Activated CD4-positive, alpha-beta T cell treated with anti-CD3 and anti-CD28 coated beads, Interleukin-2, amount 10 ng/mL, durations not matched to agents 7 days and 5 days (primary cell): Measurements from ENCODE around the gene PDLIM5. TPM values are rescaled to one million over a fixed set of nuclear protein-coding genes. Genes with fewer than 3 reads are reported as not detected.

Experiments used
- CTCF ChIA-PET: fragments of 350-600 bp; sonication (Branson Sonifier 250); formaldehyde crosslinking; loops from one replicate; lab custom pipeline; 2021; ENCODE audit warnings: antibody characterized with exemption; lab: Charles Lee
- POLR2A ChIA-PET: fragments of 350-600 bp; sonication (Branson Sonifier 250); formaldehyde crosslinking; loops from one replicate; lab custom pipeline; 2021; ENCODE audit warnings: antibody characterized with exemption; lab: Charles Lee
- DNase-seq: peaks from one replicate; pipeline ENCODE4 v3.0.0-alpha.2; 2020
- H3K27ac Mint-ChIP-seq: one replicate; pipeline ENCODE4 v1.8.0; 2021; ENCODE audit warnings: mild to moderate bottlenecking, moderate library complexity, mixed read lengths
- H3K27me3 Mint-ChIP-seq: one replicate; pipeline ENCODE4 v1.8.0; 2021; ENCODE audit warnings: mixed read lengths
- H3K36me3 Mint-ChIP-seq: one replicate; pipeline ENCODE4 v1.8.0; 2021; ENCODE audit warnings: low read depth, mixed read lengths
- H3K4me1 Mint-ChIP-seq: one replicate; pipeline ENCODE4 v1.8.0; 2021; ENCODE audit warnings: mixed read lengths
- H3K4me3 Mint-ChIP-seq: one replicate; pipeline ENCODE4 v1.8.0; 2021; ENCODE audit warnings: mild to moderate bottlenecking, moderate library complexity, mixed read lengths
- H3K9me3 Mint-ChIP-seq: one replicate; pipeline ENCODE4 v1.8.0; 2021; ENCODE audit warnings: mixed read lengths
- total RNA-seq, 2 experiments: library from RNA; stranded (reverse); gene quantifications; one replicate each; pipeline ENCODE4 v1.2.3, GENCODE V29; 2021

The PDLIM5 gene
- total RNA-seq, 2 experiments from 2014 or later = 23.2 to 26.7 TPM

DNA sequence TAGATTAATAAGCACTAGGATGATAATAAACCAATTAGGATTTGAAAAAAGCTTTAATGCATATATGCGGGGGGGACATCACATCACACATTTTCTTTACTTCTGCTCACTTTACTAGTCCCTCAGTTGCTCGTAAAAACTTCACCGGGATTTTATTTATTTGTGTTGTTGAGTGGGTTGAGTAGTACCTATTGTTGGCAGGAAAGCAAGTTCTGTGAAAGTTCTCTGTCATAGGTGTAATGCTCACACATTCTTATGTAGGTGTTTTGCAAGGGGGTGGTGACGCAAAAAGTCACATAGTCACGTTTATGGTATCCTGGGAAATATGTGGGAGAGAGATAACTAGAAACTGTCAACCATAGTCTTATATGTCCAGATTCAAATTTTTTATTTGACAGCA lies 65.3 kb downstream of the PDLIM5 start:
- ChIA-PET POLR2A (no interaction called here), CTCF (no interaction called here)
- Mint-ChIP-seq H3K9me3 (no peaks in the 10 kb centered on the region), H3K27me3 (no peaks in the 10 kb centered on the region), H3K36me3 (no peaks in the 10 kb centered on the region), H3K4me1 (peaks cover 6% of the 10 kb centered on the region), H3K4me3 (no peak overlapping the region), H3K27ac (no peak overlapping the region)
- no peak for DNase-seq

DNA sequence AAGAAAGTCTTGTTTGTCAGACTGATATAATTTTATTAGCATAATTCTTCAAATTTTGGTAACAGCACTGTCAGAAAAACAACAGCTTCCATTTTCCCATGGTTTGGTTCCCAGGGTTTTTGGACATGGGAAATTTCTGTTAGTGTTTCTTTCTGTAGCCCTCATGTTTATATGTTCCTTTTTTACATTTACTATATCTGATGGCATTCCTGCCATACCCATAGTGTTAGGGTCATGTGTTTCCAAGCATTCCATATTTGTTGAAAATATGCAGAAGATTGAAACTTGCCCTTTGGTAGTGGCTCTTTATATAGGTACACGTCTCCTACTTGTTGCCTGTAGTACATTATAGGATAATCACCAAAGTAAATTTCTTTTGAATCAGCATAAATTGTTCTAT lies 65.8 kb downstream of the PDLIM5 start:
- H3K9me3 Mint-ChIP-seq = no peaks in the 10 kb centered on the region
- no peaks in the 10 kb centered on the region for H3K36me3 Mint-ChIP-seq
- peaks cover 6% of the 10 kb centered on the region for H3K4me1 Mint-ChIP-seq
- DNase-seq = no peak
- no peak overlapping the region for H3K27ac Mint-ChIP-seq
- CTCF ChIA-PET = no interaction called here
- POLR2A ChIA-PET = interaction anchor here (0.9 kb wide), 1 partner anchor 627 kb away, joined by 5 read pairs; no protein-coding TSS in a partner anchor
- no peak overlapping the region for H3K4me3 Mint-ChIP-seq
- no peaks in the 10 kb centered on the region for H3K27me3 Mint-ChIP-seq

DNA sequence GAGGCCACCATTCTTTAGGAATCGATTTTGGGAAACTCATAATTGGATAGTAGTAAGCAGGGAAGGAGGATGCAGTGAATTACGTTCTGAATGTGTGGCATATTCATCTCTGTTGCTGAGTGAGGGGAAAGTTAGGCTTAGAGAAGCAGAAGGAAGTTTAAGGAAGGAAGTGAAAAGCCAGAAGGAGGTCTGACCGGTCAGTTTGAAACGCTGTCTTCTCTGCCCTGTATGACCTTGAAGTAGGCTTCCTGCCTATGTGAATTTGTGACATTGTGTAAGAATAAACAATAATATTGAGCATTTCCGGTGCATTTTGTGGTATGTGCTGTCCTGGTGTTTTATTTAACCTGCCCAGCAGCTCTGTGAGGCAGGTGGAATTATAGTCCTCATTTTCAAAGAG lies 67.3 kb downstream of the PDLIM5 start:
- Mint-ChIP-seq H3K9me3 (no peaks in the 10 kb centered on the region), H3K27me3 (no peaks in the 10 kb centered on the region), H3K27ac (no peak overlapping the region), H3K4me3 (no peak overlapping the region), H3K4me1 (peaks cover 6% of the 10 kb centered on the region), H3K36me3 (no peaks in the 10 kb centered on the region)
- POLR2A ChIA-PET = no interaction called here
- no peak for DNase-seq
- CTCF ChIA-PET = no interaction called here

DNA sequence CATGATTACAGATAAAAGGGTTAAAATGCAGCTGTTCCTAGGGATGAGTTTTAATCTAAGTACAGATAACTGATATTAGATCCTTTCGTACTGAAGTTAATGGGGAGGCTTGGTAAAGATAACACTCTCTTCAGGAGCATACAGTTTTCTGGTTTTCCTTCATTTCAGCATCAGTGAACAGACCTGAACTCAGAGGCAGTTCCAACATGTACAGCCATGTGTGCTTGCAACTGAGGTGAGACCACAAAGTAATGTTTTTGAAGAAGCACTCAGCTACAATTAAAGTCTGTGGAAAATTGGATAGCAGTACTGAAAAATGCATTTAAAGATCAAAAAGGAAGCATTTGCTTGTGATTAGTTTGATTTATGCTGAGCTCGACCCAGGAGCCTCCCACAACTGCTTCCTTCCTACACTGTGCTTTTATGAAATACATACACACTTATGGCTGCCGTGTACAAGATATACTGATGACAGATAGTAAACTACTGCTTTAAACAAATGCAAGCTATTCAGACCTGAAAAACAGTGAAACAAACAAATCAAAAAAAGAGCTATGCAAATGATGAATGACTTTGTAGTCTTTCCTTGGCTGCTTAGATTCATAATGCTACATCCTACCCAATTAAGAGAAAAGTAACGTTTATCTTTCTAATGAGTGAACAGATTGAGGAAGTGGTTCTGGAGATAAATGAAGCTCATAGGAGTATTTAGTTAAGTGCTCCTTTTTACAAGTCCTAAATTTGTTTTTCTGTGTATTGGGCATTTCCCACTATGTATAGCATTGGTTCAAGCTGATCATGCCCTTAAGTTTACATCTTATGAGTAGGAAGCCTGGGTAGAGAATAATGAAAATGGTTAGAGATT lies 68.4 kb downstream of the PDLIM5 start:
- H3K27me3 Mint-ChIP-seq = no peaks in the 10 kb centered on the region
- no peak overlapping the region for H3K27ac Mint-ChIP-seq
- no peaks in the 10 kb centered on the region for H3K9me3 Mint-ChIP-seq
- no peaks in the 10 kb centered on the region for H3K36me3 Mint-ChIP-seq
- CTCF ChIA-PET = interaction anchor here (0.5 kb wide), 1 partner anchor 11 kb away, joined by 3 read pairs; no protein-coding TSS in a partner anchor
- peaks cover 6% of the 10 kb centered on the region for H3K4me1 Mint-ChIP-seq
- POLR2A ChIA-PET = no interaction called here
- H3K4me3 Mint-ChIP-seq = no peak overlapping the region
- DNase-seq = no peak

DNA sequence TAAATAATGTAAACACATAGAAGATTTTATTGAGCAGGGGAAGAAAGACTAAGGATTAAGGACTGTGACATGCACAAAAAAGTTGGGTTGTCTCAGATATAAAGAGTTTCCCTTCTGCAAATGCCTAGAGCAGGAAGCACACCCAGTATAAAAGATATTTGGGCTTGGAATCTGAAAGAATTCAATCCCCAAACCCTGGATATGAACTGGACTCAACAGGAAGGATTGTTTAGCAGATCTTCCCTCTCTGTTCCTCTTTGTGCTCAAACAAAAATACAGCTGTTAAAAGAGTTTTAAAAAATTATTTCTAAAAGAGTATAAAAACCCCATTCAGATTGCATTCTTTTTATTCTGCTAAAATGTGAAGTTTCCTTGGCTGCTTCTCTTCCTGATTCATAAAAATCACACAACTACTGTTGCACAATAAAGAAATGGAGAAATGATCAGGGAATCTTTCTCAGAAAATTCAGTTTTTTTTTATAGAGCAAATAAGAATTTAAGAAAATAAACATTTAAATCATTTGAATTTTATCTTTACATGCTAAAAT lies 71.4 kb downstream of the PDLIM5 start:
- ChIA-PET CTCF (no interaction called here), POLR2A (no interaction called here)
- H3K27ac Mint-ChIP-seq = no peak overlapping the region
- DNase-seq = no peak
- H3K36me3 Mint-ChIP-seq = no peaks in the 10 kb centered on the region
- H3K9me3 Mint-ChIP-seq = no peaks in the 10 kb centered on the region
- H3K27me3 Mint-ChIP-seq = no peaks in the 10 kb centered on the region
- peaks cover 6% of the 10 kb centered on the region for H3K4me1 Mint-ChIP-seq
- H3K4me3 Mint-ChIP-seq = no peak overlapping the region

DNA sequence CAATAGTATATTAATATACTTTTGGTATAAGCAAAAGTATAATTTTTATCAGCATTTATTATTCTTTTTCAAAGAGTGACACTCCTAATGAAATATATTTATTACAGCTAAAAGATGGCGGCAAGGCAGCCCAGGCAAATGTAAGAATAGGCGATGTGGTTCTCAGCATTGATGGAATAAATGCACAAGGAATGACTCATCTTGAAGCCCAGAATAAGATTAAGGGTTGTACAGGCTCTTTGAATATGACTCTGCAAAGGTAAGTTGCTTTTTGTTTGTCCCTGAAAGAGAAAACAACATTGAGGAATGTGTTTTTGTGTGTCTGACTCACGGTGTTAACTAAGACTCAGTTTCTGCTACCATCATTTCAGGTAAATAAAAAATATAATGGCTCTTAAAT lies 71.9 kb downstream of the PDLIM5 start:
- Mint-ChIP-seq H3K36me3 (no peaks in the 10 kb centered on the region), H3K9me3 (no peaks in the 10 kb centered on the region), H3K4me1 (peaks cover 6% of the 10 kb centered on the region), H3K4me3 (no peak overlapping the region), H3K27ac (no peak overlapping the region), H3K27me3 (no peaks in the 10 kb centered on the region)
- POLR2A ChIA-PET = no interaction called here
- no peak for DNase-seq
- CTCF ChIA-PET = no interaction called here

DNA sequence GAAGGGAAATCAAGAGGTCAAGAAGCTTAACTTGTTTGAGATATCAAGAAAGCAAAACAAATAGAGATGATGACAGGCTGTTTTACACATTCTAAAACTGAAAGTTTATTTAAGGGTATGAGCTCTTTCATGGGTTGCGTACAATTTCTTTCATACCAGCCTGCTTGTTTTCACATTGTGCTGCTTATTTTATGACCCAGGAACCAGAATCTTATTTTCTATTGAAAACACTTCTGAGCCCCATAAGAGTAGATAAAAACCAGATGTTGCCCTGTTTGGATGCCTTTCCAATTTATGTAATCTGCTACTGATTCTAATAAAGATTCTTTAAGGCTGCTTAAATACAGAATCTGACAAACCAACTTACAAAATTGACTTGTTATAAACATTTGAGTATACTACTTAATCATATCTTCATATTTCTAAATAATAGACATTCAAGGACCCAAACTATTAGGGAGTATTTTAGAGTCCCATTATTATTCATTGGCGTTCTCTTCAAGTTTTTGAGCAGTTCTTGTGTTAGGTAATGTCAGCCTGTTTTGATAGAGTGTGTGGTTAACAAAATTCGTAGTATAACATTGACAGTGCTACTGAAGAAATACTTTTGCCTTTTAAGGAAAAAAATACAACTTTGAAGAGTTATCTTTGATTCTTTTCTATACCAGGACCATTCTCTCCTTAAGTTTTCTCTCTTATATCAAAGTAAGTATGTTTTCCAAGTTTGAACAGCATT lies 74.4 kb downstream of the PDLIM5 start:
- Mint-ChIP-seq H3K27ac (no peak overlapping the region), H3K4me3 (no peak overlapping the region), H3K36me3 (no peaks in the 10 kb centered on the region), H3K27me3 (no peaks in the 10 kb centered on the region), H3K4me1 (no peaks in the 10 kb centered on the region), H3K9me3 (no peaks in the 10 kb centered on the region)
- ChIA-PET CTCF (no interaction called here), POLR2A (no interaction called here)
- no peak for DNase-seq

DNA sequence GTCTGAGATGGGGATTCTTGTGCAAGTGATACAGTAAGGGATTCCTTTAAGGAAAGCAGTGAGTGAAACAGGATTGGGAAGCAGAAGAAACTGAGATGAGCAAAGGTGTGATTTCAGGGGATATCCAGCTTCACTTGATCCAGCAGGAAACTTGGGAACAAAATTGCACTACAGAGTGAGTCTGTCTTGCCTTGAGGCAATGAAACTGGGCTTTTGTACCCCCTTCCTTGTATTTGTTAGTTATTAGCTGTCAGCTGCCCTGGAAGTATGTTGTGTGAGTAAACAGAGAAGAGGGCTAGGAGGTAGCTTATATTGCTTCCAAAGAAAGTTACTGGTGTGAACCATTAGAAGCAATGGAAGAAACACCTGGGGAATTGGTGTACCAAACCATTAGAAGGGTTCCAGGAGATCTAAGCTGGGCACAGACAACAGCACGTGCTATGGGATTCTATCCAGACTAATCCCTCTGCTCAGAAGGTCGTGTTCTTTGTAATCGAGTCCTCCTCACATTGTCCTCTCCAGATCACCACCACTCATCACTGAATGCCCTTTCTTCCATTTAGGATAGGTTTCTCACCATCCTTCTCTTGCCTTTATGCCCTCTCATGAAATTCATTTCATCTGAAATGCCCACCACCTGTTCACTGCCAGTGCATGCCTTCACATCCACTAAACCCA lies 76.0 kb downstream of the PDLIM5 start:
- POLR2A ChIA-PET = no interaction called here
- Mint-ChIP-seq H3K27me3 (no peaks in the 10 kb centered on the region), H3K4me3 (no peak overlapping the region), H3K27ac (no peak overlapping the region), H3K9me3 (no peaks in the 10 kb centered on the region), H3K4me1 (no peaks in the 10 kb centered on the region), H3K36me3 (no peaks in the 10 kb centered on the region)
- no peak for DNase-seq
- CTCF ChIA-PET = no interaction called here

DNA sequence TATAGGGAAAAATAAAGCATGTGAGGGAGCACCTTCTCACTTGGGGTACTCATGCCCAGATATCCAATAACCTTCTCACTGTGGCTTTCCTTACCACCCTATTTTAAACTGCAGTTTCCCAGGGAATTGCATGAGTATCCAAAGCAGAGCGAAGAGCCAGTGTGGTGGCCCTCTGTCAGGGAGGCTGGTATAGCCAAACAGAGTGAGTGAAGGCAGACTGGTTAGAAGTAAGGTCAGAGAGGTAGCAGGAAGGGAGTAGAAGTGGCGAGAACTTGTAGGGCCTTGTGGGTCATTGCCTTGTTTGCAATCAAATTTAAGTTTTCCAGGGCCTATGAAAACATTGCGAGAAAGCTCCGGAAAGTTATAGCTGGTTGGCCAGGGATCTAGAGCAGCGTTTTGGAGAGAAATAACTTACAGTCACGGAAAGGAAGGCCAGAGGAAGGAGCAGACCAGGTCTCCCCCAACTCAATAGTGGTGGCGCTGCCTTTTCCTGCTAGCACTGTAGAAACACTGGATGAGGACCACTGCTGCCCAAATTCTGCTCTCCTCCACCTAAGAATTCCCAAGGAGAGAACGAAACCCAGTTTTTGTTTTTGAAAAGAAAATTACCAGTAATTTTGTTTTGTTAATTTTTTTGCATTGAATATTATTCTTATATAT lies 77.2 kb downstream of the PDLIM5 start:
- no peaks in the 10 kb centered on the region for H3K9me3 Mint-ChIP-seq
- no peak overlapping the region for H3K4me3 Mint-ChIP-seq
- H3K27me3 Mint-ChIP-seq = no peaks in the 10 kb centered on the region
- H3K27ac Mint-ChIP-seq = no peak overlapping the region
- ChIA-PET CTCF (no interaction called here), POLR2A (no interaction called here)
- no peak for DNase-seq
- H3K36me3 Mint-ChIP-seq = no peaks in the 10 kb centered on the region
- H3K4me1 Mint-ChIP-seq = peaks cover 2% of the 10 kb centered on the region

DNA sequence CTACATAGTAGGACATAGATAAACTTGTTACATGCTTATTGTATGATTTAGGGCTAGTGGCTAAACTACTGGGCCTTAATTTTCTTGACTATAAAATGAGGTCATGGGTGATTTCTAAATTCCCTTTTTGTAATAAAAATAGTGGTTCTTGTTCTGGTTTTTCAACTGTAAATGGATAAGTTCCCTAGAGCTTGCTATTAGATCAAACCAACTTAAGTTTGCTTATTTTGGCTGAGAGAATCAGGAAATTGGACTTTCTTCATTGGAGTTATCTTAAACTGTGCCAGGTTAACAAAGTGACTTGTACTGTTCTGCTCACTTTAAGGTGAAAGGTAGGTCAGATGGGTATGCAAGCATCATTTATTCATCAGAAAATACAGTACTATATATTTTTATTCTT lies 78.3 kb downstream of the PDLIM5 start:
- H3K9me3 Mint-ChIP-seq = no peaks in the 10 kb centered on the region
- DNase-seq = no peak
- no peak overlapping the region for H3K27ac Mint-ChIP-seq
- POLR2A ChIA-PET = no interaction called here
- no peaks in the 10 kb centered on the region for H3K36me3 Mint-ChIP-seq
- H3K4me3 Mint-ChIP-seq = no peak overlapping the region
- CTCF ChIA-PET = no interaction called here
- peaks cover 2% of the 10 kb centered on the region for H3K4me1 Mint-ChIP-seq
- no peaks in the 10 kb centered on the region for H3K27me3 Mint-ChIP-seq

DNA sequence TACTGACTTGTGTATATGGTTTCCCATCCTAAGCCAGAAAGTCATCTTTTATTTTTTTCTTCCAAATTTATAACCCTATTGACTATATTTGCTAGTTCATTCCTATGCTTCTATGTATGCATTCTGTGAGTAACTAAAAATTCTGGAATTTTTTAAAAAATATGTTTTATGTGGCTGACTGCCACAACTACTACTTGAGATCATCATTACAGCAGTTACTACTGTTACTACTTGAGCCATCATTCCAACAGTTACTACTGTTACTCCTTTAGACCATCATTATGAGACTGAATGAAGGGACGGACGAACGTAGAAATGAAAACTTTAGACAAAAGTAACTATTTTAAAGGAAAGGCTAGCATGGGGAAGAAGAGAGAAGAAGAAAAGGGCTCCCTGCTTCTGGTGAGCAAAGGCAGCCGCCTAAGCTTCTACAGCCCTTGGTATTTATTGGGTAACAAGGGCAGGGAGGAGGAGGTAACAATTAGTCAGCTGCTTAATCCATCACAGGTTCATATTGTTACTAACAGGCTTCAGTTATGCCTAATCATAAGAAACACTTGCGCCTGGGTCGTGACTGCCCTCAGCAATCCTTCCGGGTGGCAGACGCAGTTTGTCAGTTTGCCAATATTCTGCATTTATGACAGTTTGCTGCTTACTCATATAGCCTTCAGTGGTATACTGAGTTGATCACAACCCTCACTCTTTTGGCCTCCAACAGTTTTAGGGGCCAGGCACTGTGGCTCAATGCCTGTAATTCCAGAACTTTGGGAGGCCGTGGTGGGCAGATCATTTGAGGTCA lies 80.4 kb downstream of the PDLIM5 start:
- POLR2A ChIA-PET = no interaction called here
- CTCF ChIA-PET = no interaction called here
- DNase-seq = no peak
- Mint-ChIP-seq H3K9me3 (no peaks in the 10 kb centered on the region), H3K36me3 (no peaks in the 10 kb centered on the region), H3K27me3 (no peaks in the 10 kb centered on the region), H3K4me3 (no peak overlapping the region), H3K4me1 (peaks cover 2% of the 10 kb centered on the region), H3K27ac (no peak overlapping the region)
